Mesothelial cell of epicardium (in vitro differentiated cells): ENCODE data around the gene GAK. TPM values are rescaled to one million over a fixed set of nuclear protein-coding genes. Genes with fewer than 3 reads are reported as not detected.

Experiments
- DNase-seq, 2 experiments: peaks; one replicate each; pipeline ENCODE4 v3.0.0; 2021; ENCODE audit warnings: low spot score in 2 of 2; ENCODE audit not compliant: unreplicated experiment in 2 of 2
- H3K27ac Mint-ChIP-seq: 2 replicates; pipeline ENCODE4 v1.8.0; 2021; ENCODE audit warnings: mixed read lengths
- H3K27me3 Mint-ChIP-seq: 2 replicates; pipeline ENCODE4 v1.8.0; 2021; ENCODE audit warnings: low read depth, mixed read lengths
- H3K36me3 Mint-ChIP-seq: 2 replicates; pipeline ENCODE4 v1.8.0; 2021; ENCODE audit warnings: mixed read lengths
- H3K4me1 Mint-ChIP-seq: 2 replicates; pipeline ENCODE4 v1.8.0; 2021; ENCODE audit warnings: mixed read lengths
- H3K4me3 Mint-ChIP-seq: 2 replicates; pipeline ENCODE4 v1.8.0; 2021; ENCODE audit warnings: mild to moderate bottlenecking, moderate library complexity, mixed read lengths
- H3K9me3 Mint-ChIP-seq: 2 replicates; pipeline ENCODE4 v1.8.0; 2021; ENCODE audit warnings: mixed read lengths
- total RNA-seq: library from RNA; stranded (reverse); gene quantifications from 3 replicates; pipeline ENCODE4 v1.2.1, GENCODE V29; 2021
- TF ChIP-seq, protein P1 (sequence below): fragments of 200-600 bp; sonication (generic); IDR thresholded peaks from one replicate; pipeline ENCODE4 v1.5.0; 2021; ENCODE audit warnings: antibody characterized with exemption; ENCODE audit not compliant: unreplicated experiment

GAK gene
- total RNA-seq, 1 donor from 2014 or later, result 114 TPM

DNA sequence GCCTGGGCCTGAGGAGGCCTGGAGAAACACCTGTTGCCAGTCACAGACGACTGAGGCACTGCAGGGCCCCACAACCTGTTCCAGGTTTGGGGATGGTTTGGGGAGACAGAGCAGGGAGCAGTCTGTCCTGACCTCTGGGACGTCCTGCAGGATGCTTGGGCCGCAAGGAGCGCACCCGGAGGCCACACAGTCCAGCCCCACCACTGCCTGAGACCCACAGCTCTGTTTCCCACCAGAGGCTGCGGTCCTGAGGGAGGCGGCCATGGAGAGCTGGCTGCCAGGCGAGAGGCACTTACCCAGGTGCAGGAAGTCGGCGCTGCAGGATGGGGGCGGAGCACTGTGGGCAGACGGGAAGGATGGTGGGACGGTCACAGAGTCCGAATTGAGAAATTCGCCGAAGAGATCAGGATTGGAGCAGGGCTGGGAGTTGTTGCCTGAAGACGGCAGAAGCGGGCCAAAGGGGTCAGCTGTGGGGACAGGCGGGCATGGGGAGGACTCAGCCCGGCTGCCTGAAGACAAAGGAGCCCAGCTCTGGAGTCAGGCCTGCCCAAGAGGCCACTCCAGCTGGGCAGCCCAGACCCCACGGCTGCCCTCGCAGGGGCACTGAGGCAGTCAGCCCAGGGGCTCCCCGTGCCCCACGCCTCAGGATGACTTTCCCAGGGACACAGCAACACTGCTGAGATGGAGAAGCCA, 65.9 kb downstream of the GAK start:
- H3K4me1 Mint-ChIP-seq, result no peaks in the 10 kb centered on the region
- no peak for DNase-seq
- H3K27ac Mint-ChIP-seq, result no peak overlapping the region
- H3K9me3 Mint-ChIP-seq, result peaks cover 9% of the 10 kb centered on the region
- no peaks in the 10 kb centered on the region for H3K27me3 Mint-ChIP-seq
- no peak overlapping the region for H3K4me3 Mint-ChIP-seq
- H3K36me3 Mint-ChIP-seq, result peaks cover 50% of the 10 kb centered on the region
- TF ChIP-seq, protein P1, sequence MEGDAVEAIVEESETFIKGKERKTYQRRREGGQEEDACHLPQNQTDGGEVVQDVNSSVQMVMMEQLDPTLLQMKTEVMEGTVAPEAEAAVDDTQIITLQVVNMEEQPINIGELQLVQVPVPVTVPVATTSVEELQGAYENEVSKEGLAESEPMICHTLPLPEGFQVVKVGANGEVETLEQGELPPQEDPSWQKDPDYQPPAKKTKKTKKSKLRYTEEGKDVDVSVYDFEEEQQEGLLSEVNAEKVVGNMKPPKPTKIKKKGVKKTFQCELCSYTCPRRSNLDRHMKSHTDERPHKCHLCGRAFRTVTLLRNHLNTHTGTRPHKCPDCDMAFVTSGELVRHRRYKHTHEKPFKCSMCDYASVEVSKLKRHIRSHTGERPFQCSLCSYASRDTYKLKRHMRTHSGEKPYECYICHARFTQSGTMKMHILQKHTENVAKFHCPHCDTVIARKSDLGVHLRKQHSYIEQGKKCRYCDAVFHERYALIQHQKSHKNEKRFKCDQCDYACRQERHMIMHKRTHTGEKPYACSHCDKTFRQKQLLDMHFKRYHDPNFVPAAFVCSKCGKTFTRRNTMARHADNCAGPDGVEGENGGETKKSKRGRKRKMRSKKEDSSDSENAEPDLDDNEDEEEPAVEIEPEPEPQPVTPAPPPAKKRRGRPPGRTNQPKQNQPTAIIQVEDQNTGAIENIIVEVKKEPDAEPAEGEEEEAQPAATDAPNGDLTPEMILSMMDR, result no peak

DNA sequence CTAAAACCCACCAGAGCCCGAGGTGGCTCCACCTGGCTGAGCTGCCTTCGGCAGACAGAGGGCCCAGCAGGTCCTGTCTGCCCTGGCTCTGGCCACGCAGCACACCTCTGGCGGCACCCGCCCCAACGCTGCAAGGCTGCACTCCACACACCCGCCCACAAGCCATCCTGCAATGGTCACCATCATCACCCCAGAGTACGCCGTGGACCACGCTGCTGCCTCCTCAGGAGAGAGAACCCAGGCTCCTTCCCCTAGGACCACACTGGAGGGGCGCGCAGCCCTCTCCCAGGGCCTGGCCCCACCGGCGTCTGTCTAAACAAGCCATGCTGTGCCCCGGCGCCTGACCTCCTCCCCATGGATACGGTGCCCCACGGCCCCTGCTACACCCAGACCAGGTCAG, 66.5 kb downstream of the GAK start:
- Mint-ChIP-seq H3K4me3 (no peak overlapping the region), H3K4me1 (no peaks in the 10 kb centered on the region), H3K27me3 (no peaks in the 10 kb centered on the region), H3K9me3 (peaks cover 9% of the 10 kb centered on the region), H3K36me3 (peaks cover 52% of the 10 kb centered on the region), H3K27ac (no peak overlapping the region)
- no peak for DNase-seq
- TF ChIP-seq, protein P1, result no peak

- no peak overlapping the region for H3K27ac Mint-ChIP-seq
- peaks cover 52% of the 10 kb centered on the region for H3K36me3 Mint-ChIP-seq
- no peaks in the 10 kb centered on the region for H3K4me1 Mint-ChIP-seq
- no peaks in the 10 kb centered on the region for H3K27me3 Mint-ChIP-seq
- H3K9me3 Mint-ChIP-seq, result peaks cover 9% of the 10 kb centered on the region
- TF ChIP-seq, protein P1, result no peak
- no peak overlapping the region for H3K4me3 Mint-ChIP-seq
- no peak for DNase-seq
Measured at GRCh38 chr4:865121-865465, 67.0 kb downstream of the GAK start.

DNA sequence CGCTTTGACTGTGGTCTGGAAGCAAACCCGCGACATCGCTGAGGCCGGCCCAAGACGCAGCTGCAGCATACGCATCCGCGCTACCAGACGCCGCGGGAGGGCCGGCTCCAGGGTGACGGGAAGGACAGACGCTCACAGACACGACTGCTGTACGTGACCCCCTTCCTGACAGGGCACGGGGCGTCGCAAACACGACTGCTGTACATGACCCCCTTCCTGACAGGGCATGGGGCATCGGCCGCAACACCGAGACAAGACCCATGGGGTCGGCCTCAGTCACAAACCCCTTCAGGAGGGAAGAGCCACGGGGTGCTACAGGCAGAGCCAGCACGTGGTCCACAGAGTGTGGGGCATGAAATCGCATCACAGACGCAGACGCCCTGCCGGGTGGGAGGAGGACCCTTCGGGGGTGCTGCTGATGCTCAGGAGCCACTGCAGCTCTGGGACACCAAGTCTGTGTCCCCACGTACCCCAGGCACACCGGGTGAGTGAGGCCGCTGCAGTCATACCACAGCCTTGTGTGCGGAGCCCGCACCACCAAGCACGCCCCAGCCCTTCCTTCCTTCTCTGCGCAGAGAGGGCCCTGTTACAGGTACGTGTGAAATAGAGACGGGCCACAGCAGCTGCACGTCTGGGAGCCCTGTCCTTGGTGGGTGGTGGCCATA, 67.5 kb downstream of the GAK start:
- H3K9me3 Mint-ChIP-seq, result peaks cover 9% of the 10 kb centered on the region
- H3K27ac Mint-ChIP-seq, result no peak overlapping the region
- peaks cover 50% of the 10 kb centered on the region for H3K36me3 Mint-ChIP-seq
- H3K4me1 Mint-ChIP-seq, result no peaks in the 10 kb centered on the region
- H3K27me3 Mint-ChIP-seq, result no peaks in the 10 kb centered on the region
- TF ChIP-seq, protein P1, result no peak
- no peak overlapping the region for H3K4me3 Mint-ChIP-seq
- DNase-seq, result no peak

GRCh38 chr4:860561-860960, 71.6 kb downstream of the GAK start:
- H3K4me3 Mint-ChIP-seq, result no peak overlapping the region
- DNase-seq, result no peak
- TF ChIP-seq, protein P1, result no peak
- peaks cover 9% of the 10 kb centered on the region for H3K9me3 Mint-ChIP-seq
- peaks cover 64% of the 10 kb centered on the region for H3K36me3 Mint-ChIP-seq
- H3K27me3 Mint-ChIP-seq, result no peaks in the 10 kb centered on the region
- no peak overlapping the region for H3K27ac Mint-ChIP-seq
- no peaks in the 10 kb centered on the region for H3K4me1 Mint-ChIP-seq
